ENCODE results near the gene DNAJB2.

DNA sequence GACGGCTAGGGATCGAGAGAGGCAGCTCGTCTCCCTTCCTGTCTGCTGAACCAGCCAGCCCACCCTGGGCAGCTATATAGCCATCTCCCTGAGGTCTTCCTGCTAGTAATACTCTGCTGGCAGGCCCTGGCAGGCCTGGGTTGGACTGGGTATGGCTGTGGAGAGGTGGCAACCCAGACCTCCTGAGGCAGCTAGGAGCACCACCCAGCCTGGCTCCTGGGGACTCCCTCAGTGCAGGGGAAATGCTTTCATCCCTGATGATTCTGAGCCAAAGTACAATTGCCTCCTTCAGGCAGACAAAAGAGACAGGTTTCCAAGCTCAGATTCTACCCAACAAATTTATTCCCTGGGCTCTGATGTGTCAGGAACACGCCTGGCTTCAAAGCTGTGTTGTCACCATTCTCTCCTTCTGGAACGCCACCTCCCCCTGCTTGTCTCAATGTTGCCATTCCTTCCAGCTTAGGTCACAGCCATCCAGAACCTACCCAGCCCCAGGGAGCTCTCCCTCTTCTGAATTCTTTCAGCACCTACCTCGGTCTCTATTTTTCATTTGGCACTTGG lies 4.7 kb upstream of the DNAJB2 start:
- TF ChIP-seq POLR2A (IDR thresholded peaks at IDR 0.05; ENCODE audit: low read length) (no peak), GATA1 (IDR thresholded peaks at IDR 0.05; ENCODE audit: low read depth, low read length) (no peak)
